Measurements from ENCODE around the gene LRIT1.

Gene LRIT1

DNA sequence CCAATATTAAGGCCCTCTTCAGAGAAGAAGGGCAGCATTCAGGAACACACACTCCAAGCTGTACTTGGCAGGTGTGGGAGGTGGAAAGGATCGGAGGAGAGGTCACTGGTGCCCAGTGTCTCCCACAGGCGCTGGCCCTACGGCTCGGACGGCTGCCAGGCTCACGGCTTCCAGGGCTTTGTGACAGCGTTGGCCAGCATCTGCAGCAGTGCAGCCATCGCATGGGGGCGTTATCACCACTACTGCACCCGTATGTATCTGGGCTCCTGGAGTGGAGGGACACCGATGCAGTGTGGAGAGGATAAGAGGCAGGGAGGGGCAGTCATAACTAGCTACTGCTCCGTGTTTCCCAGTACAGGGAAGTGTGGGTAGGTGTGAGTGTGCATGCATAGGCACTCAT lies 7.4 kb upstream of the LRIT1 start:
- DNase-seq = no peak

DNA sequence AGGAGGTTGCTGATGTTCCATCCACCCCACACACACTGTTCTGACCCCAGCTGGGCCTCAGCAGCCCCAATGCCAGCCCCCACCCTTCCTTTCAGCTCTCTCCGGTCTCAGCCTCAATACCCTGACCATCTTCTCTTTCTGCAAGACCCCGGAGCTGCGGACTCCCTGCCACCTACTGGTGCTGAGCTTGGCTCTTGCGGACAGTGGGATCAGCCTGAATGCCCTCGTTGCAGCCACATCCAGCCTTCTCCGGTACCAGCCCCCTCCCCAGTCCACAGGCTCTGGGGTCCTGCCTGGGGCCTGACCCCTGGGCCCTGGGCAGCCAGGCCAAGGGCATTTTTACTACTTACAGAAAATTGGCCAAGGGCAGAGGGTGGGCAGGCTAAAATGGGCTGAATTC lies 6.2 kb upstream of the LRIT1 start:
- DNase-seq = no peak

DNA sequence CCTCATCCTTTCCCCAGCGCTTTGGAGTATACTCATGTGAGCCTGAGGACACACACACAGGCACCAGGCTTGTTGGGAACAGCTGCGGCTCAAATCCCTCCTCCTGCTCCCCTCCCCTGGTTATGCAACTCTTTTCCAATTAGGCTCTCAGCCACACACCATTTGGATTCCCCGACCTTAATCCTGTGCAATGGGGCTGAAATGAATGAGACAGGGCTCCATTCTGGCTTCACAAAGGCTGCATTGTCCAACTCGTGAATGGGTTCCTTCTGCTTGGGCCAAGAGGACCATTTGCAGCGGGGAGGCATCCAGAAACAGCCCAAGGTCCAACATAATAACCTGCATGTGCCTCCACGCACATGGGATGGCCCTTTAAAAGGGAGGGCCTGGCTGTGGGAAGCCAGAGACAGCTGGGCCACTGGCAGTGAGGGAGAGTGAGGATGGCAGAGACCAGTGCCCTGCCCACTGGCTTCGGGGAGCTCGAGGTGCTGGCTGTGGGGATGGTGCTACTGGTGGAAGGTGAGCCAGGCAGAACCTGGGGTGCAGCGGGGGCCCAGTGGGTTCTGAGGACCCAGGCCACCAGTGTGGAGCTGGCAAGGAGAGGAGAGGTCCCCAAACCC lies 3.4 kb upstream of the LRIT1 start, which contains the start of gene RGR:
TSS of gene RGR (plus strand) at position 403 of the 620 bp plus-strand sequence. CDS start at position 441, 38 bp downstream.
- DNase-seq = peak; percentile 3

DNA sequence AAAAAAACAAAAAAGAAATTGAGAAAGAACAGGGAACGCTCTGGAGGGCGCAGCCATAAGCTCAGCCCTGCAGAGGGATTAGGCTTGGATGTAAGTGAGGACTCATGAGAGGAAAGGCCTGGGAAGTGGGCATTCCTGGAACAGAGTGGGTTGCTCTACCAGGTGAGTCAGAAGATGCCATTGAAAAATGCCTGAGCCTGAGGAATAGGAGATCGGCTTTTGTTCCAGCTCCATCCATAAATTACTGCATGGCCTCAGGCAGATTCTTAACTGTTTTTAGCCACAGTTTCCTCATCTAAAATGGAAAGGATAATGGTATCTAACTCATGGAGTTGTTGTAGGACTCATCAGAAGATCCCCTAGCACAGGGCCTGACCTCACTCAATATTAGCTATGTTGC lies 2.4 kb upstream of the LRIT1 start:
- no peak for DNase-seq

DNA sequence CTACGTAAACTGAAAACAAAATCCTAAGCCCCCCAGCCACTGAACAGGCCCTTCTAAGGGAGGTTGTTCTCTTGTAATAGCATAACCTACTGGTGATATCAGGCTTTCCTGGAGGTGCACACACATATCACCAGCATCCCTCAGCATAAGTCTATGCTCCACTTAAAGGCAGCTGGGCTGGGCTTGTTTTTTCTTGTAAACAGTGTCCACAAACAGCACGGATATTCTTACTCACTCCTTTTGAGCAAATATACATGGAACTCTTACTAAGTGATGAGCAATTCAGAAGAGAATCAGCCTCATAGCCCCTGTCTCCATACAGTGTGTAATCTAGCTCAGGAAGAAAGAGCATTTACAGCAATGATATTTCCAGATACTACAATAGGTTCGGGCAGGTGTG lies 2.4 kb downstream of the LRIT1 start:
- DNase-seq = no peak

DNA sequence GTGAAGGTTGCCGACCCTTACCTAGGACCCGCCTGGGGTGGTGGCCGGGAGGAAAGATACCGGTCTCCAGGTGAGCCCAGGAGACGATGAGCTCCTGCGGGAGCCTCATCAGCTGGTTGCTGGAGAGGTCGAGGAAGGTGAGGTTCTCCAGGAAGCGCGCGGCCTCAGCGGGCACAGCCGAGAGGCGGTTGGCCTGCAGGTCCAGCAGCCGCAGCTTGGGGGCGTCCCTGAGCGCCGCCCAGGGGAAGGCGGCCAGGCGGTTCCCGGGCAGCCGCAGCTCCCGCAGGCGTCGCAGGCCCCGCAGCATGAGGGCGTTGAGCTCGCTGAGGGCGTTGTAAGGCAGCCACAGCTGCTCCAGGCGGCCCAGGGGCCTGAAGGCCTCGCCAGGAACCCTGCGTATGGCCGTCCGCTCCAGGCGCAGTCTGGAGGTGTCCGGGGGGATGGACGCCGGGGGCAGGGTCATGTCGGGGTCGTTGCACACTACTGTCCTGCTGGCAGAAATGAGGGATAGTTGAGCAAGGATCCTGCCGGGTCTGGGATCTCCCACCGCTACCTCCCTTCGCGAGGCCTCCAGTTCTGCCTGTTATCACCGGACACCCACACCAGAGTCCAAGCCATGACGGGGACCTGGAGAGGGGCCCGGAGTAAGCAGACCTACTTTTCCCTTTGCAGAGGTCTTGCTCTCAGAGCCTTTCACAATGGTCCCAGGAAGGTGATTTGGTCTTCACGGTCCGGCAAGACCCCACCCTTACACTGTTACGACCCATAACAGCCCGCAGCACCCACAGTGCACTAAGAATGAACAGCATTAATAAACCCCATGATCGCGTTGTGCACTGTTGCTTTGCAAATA lies 3.9 kb downstream of the LRIT1 start:
- no peak for DNase-seq

DNA sequence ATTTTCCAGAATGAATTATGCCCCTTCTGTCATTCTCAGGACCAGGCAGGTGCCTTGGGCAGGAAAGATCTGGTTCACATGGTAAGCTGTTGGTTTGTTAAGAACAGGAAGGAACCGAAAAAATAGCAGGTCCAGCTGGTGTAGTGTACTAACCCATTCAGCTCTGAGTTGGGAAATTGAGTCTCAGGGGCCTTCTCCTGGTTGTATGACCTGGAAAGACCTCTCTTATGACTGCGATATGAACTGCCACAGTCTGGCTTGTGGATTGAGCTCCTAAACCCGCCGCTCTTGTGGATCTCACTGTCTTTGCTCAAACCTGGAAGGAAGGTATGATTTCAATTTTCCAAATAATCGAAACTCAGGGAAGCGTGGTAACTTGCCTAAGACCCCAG lies 4.5 kb downstream of the LRIT1 start:
- DNase-seq = no peak

DNA sequence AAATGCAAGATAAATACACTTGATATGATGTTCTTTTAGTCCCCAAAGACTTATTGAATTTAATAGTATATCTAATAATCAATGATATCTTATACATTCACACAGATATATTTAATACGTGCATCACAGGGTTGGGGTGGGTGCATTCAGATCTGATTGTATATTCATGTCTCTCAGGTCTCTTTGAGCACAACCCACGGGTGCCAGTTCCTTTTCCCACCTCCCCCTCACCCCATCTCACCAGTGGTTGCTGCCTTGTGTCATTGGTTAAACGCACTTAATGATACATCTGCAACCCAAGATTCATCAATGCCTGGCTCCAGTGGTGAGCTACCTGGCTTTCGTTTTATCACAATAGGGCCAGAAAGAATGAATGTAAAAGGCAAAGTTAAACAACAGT lies 6.2 kb downstream of the LRIT1 start:
- DNase-seq = no peak

DNA sequence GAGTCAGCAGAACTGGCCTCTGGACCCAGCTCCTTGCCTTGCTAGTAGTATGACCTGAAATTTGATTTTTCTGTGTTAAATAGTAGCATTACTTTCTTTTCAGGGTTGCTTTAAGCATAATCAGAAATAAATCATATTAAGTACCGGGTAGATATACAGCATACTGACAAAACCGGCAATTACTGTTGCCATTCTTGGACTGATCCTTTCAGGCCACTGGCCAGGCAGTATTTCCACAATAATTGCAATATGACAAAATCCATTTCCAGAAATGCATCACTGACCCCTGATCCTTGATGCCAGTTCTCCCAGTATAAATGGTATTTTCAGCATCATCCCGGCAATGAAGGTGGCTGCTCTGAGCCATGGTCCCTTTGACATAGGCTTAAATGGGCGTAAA lies 6.9 kb downstream of the LRIT1 start:
- no peak for DNase-seq

DNA sequence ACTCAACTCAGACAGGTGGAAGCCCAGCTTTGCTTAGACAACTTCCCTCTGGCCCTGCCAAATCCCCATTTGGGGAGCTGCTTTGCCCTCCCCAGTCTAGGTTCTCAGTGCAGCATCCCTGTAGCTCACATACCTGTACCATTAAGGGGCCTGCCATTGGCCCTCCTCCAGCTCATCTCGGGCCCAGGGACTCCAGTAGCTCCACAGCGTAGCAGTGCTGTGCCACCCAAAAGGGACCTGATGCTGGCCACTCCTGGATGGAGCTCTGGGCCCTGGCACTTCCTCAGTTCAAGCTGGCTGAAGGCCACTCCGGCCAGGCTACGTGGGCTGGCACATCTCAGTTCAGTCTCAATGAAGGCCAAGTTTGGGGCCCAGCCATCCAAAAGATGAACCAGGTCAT lies 7.4 kb downstream of the LRIT1 start:
- DNase-seq = no peak

DNA sequence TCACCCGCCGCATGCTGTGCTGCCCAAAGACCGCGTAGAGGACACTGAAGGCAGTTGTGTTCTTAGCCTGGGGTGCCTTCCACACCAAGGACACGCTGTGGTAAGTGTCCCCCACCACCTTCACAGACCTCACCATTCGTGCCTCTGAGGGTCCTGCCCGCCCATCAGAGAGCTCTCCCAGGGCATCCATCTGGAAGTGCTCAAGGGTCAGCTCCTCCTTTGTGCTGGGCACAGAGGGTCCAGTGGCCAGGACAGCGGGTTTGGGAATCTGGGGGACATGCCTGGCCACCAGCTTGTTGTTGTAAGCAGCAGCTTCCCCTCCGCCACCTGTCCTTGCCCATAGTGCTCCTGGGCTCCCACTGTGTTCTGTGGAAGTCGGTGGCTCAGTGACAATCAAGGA lies 9.0 kb downstream of the LRIT1 start:
- no peak for DNase-seq

DNA sequence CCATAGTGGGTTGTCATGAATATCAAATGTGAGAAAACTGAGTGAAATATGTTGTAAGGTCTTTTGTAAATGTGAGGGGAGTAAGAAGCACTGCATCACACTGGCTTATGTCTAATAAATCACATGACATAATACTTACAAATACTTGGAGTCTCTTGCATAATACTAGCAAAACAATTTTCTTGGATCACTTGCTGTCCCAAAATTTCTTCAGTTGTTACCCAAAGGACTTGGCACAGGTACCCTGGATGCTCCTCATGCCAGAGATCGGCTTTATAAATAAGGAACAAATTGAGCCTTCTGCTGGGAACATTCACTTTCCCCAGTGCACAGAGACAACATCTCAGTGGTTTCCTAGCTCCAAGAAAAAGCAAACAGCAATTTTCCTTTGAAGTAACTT lies 11.0 kb downstream of the LRIT1 start:
- no peak for DNase-seq

DNA sequence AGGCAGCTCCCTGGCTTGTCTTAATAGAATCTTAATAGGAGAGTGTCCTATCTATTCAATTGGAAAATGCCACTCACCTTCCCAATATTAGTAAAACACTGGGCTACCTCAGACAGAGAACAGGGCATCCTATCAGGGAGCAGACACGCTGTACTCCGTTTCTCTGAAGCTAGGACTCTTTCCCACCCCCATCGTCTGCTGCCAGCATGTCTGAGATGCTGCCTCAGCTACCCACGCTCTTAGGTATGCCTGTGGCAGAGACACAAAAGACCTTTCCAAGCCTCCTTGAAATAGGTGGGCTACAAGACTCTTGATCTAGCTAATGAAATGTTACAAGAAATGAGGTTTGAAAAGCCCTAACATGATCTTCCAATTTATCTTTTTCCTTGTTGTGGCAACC lies 13.5 kb downstream of the LRIT1 start:
- DNase-seq = no peak

DNA sequence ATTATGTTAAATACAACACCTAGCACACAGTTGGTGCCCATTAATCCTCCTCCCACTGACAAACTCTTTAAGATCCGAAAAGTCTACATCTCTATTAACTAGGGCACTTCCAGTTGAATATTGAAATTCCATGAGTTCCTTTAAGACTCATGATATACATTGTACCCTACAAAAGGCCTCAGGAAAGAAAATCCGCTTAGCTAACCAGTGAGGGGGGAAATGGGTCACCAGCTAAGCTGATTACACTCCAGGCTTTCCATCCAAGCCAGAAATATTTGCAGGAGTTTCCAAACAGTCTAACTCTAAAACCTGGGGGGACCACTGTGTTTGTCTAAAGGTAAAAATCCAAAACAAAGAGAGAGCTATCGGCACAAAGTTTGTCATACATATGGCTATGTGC lies 14.7 kb downstream of the LRIT1 start:
- no peak for DNase-seq

DNA sequence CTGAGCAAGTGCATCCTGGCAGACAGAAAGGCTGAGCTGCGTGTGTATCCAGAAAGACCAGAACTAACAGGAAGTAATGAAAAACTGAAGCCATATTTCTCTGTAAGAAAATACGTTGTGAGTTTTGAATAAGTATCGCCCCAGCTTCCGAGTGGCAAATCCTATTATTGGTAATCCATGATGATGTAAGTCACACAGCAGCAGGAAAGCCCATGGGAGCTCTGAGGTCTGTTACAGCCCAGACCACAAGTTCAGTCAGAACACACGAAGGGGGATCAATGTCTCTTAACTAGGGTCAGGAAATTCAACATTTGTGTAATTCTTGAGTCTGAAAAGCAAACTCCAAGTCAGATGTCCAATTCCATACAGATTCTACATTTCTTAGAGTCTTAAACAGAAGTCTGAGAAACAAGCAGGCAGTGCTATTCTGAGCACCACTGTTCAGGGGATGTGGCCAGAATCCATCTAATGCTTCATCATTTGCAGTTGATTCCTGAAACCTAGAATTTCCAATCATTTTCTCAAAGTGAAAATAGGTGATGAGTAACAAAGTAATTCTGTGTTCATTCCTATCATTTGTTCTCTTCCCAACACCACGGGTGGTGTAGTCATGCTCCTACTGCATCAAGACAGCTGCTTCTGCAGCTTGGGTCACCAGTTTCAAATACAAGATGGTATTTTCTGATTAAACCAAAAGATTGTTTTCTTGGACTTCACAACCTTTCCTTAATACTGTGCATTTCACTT lies 15.7 kb downstream of the LRIT1 start, which contains the start of gene LRIT2:
TSS of gene LRIT2 (minus strand) at position 118 of the 747 bp plus-strand sequence. CDS start at position 94, 24 bp downstream.
- DNase-seq = no peak

DNA sequence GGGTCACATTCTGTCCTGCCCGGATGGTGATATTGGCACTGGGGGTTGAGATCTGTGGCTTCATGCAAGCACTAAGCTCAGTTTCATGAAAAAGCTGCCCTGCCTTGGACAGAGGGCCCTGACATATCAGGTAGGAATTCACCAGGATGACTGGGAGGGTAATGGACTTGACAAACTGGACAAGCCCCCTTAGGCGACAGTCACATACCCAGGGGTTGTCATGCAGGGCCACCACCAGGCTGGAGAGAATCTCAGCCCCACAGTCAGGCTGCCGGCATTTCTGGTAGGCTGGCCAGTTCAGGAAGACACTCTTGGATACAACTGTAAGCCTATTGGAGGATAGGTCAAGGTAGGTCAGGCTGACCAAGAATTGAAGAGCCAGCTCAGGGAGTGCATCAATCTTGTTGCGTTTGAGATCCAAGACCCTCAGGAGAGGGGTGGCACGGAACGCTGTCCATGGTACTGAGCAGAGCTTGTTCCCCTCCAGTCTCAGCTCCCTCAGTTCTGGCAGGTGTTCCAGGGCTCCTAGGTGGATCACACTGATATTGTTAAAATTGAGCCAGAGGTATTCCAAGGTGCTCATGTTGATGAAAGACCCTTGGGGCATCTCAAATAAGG lies 16.8 kb downstream of the LRIT1 start:
- DNase-seq = no peak

DNA sequence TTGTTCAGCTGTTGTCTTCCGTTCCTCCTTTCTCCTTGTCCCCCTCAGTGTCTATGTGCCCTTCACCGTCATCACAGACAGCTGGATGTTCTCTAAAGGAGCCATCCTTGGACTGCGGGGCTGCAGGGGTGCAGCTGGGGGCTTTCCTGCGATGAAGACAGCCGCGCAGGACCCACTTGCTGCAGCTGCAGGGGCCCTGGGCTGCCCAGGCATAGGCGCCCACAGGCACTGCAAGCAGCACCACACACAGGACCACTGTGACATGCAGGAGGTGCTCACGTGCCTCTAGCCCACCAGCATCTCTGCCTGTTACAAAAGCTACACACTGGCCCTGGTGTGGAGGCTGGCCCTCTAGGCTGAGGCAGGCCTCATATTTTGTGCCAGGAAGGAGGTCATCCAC lies 19.4 kb downstream of the LRIT1 start:
- no peak for DNase-seq

DNA sequence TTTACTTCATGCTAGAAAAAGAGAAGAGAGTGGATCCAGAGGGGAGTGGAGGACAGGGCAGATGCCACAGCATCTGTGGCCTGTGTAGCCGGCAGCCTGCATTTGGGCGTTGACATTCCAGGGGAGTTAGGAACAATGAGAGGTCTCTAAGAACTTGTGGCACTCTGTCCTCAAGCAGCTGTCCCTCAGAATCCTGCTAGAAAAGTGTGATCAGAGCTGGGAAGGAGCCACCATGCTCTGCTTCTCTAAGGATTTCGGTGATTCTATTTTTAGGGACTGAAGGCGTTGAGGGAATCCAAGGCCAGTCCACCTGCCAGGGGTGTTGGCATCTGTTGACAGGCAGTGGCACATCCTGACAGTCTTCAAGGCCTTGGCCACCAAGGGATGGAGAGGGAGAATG lies 23.6 kb downstream of the LRIT1 start:
- DNase-seq = no peak

DNA sequence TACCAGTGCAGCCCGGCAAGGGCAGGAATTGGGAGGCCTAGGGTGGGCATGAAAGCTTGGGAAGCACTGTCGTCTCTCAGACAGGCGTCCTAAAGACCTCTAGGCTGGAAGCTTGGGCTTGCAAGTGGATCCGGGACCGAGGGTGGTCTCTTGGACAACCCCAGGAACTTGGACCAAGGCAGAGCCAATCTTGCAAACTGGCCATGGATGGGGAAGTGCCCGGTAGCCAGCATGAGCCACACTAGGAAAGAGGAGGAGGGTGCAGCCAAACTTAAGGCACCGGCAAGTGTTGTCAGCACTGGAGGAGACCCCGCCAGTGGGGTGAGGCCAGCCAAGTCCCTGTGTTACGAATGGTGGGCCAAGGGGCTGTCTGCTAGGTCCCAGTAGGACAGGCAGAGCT lies 24.5 kb downstream of the LRIT1 start:
- no peak for DNase-seq

DNA sequence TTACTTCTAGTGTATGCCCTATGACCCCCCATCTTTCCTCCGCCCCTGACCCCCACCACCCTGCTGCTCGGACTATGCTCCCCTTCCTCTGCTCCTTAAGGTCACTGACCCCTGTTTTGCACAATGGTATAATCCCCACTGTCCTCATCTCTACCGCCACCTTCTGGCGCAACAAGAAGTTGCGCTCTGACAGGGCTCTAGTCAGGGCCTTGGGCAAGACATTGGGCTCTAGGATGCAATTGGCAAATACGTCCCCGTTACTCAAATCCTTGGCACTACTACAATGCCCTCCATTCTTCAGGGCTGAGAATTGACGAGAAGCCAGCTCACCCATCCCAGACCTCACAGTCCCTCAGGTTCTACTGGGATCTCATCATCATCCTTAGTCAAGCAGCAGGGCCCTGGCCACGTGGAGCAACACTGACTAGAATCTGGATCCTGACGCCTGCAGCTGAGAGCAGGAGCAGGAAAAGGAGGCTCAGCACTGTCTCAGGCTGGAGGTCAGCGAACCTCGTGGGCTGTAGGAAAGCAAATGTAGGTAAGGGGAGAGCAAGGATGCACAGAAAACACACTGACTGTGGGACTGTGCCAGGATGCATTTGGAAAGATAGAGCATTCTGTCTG lies 26.6 kb downstream of the LRIT1 start:
- DNase-seq = no peak

DNA sequence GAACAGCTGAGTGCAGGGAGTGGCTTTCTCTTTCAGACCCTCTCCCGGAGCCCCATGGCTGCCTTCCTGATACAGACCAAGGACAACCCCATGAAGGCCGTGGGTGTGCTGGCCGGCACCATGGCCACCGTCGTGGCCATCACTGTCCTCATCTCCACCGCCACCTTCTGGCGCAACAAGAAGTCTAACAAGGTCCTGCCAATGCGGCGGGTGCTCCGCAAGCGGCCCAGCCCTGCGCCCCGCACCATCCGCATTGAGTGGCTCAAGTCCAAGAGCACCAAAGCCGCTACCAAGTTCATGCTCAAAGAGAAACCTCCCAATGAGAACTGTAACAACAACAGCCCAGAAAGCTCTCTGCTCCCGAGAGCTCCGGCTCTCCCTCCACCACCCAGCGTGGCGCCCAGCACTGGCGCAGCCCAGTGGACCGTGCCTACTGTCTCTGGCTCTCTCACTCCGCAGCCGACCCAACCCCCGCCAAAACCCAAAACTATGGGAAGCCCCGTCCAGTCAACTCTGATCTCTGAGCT lies 27.2 kb downstream of the LRIT1 start:
- DNase-seq = no peak

DNA sequence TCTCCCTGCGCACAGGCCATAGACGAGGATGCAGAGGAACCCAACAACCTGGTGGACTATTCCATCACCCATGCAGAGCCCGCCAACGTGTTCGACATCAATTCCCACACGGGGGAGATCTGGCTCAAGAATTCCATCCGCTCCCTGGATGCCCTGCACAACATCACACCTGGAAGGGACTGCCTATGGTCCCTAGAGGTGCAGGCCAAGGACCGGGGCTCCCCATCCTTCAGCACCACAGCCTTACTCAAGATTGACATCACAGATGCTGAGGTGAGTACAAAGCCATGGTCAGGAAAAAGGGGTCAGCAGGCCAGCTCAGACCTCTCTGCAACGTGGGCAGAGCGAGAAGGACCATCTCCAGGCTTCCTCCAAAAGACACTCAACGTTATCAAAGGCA lies 28.3 kb downstream of the LRIT1 start:
- no peak for DNase-seq

DNA sequence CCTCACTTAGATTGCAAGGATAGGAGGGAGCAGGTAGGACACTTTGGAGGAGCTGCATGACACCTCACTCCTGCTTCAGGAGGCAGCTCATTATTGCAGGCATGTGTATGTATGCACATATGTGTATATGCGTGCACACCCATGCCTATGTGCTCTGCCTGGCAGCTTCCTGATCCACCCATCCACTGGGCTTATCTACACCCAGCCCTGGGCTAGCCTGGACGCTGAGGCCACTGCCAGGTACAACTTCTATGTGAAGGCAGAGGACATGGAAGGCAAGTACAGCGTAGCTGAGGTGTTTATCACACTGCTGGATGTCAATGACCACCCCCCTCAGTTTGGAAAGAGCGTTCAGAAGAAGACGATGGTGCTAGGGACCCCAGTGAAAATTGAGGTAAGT lies 29.3 kb downstream of the LRIT1 start:
- DNase-seq = no peak
